Melanocyte of skin (primary cell): Measurements from ENCODE around the gene RHOH. TPM values are rescaled to one million over a fixed set of nuclear protein-coding genes. Genes with fewer than 3 reads are reported as not detected.

Experiments used
- total RNA-seq, 2 donors: library from RNA; depleted of rRNA; stranded (reverse); fragments of >200 nt; gene quantifications; 2 replicates each; pipeline ENCODE4 v1.2.3, GENCODE V29; 2012

The RHOH gene, protein sequence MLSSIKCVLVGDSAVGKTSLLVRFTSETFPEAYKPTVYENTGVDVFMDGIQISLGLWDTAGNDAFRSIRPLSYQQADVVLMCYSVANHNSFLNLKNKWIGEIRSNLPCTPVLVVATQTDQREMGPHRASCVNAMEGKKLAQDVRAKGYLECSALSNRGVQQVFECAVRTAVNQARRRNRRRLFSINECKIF
- total RNA-seq, result not detected

DNA sequence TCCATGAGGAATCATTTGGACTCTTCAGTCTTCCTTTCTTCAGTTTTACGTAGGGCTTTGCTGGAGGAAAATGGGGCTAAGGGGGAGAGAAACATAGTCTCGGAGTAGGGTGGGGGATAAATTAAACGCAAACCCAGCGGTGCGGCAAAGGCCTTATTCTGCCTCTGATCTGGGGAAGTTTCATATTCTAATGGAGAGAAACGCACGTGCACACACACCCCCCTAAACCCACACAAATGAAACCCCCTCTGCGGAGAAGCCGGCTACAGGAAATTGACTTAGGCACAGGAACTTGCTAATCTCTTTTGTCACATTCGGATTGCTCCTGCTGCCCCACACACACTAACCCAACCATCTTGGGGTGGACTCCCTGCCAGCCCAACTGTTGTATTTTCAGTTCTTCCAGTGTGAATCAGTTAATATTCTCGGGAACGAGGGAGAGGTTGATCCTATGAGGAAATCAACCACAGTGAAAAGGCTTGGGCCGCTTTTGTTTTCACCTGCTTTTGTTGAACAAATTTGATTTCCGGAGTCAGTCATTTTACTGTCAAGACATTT is at the start of gene RHOH:
TSS of gene RHOH (plus strand) at position 308 of the 558 bp plus-strand sequence. CDS start 46,356 bp downstream, outside the sequence.

Other genes starting within 250 kb of the RHOH start
- gene PDS5A, start 219.1 kb upstream of the RHOH start, total RNA-seq, result 10 to 100 TPM; 50.9 to 63.3 TPM
- gene N4BP2, start 140.2 kb upstream of the RHOH start, total RNA-seq, result 1 to 10 TPM; 3.0 to 4.5 TPM
- gene CHRNA9, start 138.3 kb downstream of the RHOH start, total RNA-seq, result not detected